Measurements from ENCODE around the gene UNC93A. TPM values are rescaled to one million over a fixed set of nuclear protein-coding genes. Genes with fewer than 3 reads are reported as not detected.

The UNC93A gene
- total and polyA plus RNA-seq, 3 donors from 2014 or later = 0.39 TPM; not detected in 2

DNA sequence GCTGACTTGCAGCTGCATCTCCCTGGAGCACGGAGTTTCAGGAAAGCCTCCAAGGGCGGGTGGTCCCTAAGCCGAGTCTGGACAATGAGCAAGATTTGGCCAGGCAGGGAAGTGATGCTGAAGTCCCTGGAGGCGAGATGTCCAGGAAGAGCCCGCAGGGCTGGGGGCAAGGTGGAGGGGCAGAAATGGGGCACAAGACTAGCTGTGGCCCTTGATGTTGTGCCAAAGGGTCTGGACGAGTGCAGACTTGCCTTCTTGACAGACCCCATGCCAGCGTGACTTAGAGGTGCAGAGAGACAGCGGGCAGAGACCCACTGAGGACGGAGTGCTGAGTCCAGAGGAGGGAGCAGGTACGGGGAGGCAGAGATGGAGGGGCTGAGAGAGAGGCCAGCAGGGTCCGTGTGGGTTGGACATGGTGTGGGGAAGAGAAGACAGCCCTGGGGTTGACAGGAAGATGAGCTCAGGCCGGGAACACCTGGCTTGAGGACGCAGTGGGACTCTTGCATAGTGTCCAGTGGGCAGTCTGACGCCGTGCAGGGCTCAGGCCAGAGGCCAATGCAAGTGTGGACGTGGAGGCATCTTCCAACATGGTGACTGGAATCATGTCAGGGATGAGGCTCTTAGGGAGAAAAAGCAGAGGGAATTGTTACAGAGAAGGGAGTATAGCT is 8.7 kb downstream of the UNC93A start:
- intact Hi-C loops (cut with DNase I; ENCODE audit: low total_unique reads) = no loop called here
- TF ChIP-seq, protein P1, sequence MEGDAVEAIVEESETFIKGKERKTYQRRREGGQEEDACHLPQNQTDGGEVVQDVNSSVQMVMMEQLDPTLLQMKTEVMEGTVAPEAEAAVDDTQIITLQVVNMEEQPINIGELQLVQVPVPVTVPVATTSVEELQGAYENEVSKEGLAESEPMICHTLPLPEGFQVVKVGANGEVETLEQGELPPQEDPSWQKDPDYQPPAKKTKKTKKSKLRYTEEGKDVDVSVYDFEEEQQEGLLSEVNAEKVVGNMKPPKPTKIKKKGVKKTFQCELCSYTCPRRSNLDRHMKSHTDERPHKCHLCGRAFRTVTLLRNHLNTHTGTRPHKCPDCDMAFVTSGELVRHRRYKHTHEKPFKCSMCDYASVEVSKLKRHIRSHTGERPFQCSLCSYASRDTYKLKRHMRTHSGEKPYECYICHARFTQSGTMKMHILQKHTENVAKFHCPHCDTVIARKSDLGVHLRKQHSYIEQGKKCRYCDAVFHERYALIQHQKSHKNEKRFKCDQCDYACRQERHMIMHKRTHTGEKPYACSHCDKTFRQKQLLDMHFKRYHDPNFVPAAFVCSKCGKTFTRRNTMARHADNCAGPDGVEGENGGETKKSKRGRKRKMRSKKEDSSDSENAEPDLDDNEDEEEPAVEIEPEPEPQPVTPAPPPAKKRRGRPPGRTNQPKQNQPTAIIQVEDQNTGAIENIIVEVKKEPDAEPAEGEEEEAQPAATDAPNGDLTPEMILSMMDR (IDR thresholded peaks at IDR 0.05) = no peak
- TF ChIP-seq POLR2A (IDR thresholded peaks at IDR 0.05) = no peak
- Histone ChIP-seq H3K36me3 (ENCODE audit: low read depth, missing control alignments) (no peaks in the 10 kb centered on the region), H3K27me3 (no peaks in the 10 kb centered on the region), H3K9me3 (no peaks in the 10 kb centered on the region), H3K27ac (no peak overlapping the region), H3K4me1 (no peaks in the 10 kb centered on the region), H3K4me3 (no peak overlapping the region)
- no peak for DNase-seq
- WGBS, 2 donors = 88 to 95% methylated on average over 16 of the region's 16 CpGs

DNA sequence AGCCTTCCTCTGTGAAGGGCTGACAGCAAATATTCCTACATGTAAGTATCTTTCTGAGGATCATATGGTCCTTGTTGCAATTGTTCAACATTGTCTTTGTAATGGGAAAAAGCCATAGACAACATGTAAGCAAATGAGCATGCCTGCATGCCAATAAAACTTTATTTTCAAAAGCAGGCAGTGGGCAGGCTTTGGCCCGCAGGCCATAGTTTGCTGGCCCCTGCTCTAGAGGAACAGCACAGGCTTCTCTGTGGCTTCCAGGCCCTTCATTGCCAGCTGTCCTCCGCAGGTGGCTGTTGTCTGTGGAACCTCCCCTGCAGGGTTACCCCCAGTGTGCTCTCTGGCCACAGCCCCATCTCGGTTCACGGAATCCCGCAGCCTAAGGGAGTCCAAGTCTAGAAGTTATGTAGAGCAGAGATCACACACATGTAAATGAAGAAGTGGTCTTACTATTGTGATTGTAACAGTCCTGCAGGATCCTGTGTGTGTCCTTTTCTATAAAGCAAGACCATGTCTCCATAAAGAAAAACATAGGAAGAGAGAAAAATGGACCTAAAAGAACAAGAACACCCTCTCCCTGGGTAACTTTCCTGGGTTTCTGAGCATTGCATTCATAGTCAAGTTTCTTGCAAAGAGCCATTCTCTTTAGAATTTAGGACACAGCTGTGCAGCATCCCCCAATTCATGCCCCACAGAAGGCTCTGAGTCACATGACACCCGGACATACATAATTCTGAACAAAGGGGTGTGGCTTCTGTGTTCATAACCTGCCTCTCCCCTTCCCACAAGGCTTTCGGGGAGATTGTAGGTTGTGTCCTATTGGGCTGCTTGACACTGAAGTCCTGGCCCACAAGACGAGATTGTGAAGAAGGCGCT is 10.0 kb downstream of the UNC93A start:
- no peak for DNase-seq
- no peaks in the 10 kb centered on the region for H3K4me1 ChIP-seq
- no peak overlapping the region for H3K27ac ChIP-seq
- no peak for TF ChIP-seq POLR2A (IDR thresholded peaks at IDR 0.05)
- TF ChIP-seq, protein P1 (IDR thresholded peaks at IDR 0.05) = no peak
- 86 to 88% methylated on average over 9 of the region's 9 CpGs for whole genome bisulfite sequencing, 2 donors
- intact Hi-C loops (cut with DNase I; ENCODE audit: low total_unique reads) = no loop called here
- H3K4me3 ChIP-seq = no peak overlapping the region
- no peaks in the 10 kb centered on the region for H3K36me3 ChIP-seq (ENCODE audit: low read depth, missing control alignments)
- H3K9me3 ChIP-seq = no peaks in the 10 kb centered on the region
- no peaks in the 10 kb centered on the region for H3K27me3 ChIP-seq

DNA sequence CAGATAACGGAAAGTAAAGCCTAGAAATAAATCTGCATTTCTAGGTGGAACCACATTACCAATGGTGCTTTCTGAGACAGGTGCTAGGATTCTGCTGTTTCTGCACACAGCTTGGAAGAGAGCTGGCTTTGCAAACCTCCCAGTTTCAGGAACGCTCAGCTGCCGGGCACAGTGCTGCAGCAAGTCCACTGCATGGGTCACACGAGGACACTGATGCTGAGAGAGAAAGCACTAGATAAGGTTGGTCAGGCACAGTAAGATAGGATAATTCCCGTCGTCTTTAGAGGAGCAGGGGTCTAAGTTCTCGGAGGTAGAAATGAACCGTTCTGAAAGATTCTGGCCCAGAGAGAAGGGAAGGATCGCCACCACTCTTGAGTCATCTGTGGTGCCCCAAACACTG is 11.0 kb downstream of the UNC93A start:
- DNase-seq = no peak
- Histone ChIP-seq H3K27ac (no peak overlapping the region), H3K27me3 (no peaks in the 10 kb centered on the region), H3K9me3 (no peaks in the 10 kb centered on the region), H3K4me3 (no peak overlapping the region), H3K4me1 (no peaks in the 10 kb centered on the region), H3K36me3 (ENCODE audit: low read depth, missing control alignments) (no peaks in the 10 kb centered on the region)
- WGBS, 2 donors = 48 to 83% methylated on average over 9 of the region's 9 CpGs
- TF ChIP-seq, protein P1 (IDR thresholded peaks at IDR 0.05) = no peak
- no peak for TF ChIP-seq POLR2A (IDR thresholded peaks at IDR 0.05)
- intact Hi-C loops (cut with DNase I; ENCODE audit: low total_unique reads) = no loop called here

DNA sequence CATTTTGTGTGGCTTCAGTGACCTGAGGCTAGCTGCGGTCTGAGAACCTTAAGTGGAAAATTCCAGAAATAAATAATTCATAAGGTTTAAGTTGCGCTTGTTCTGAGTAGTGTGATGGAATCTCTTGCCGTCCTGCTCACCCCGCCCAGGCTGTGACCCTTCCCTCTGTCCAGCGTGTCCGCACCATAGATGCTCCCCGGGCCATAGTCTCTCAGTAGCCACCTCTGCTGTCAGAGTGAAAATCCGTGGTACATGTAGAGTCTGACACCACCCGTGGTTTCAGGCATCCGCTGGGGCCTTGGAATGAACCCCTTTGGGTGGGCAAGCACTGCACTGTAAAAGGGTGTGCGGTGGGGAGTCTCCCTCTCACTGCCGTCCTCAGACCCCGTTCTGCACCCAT is 11.7 kb downstream of the UNC93A start:
- 78 to 92% methylated on average over 13 of the region's 13 CpGs for WGBS, 2 donors
- no peak for DNase-seq
- H3K27ac ChIP-seq = no peak overlapping the region
- intact Hi-C loops (cut with DNase I; ENCODE audit: low total_unique reads) = no loop called here
- no peak for TF ChIP-seq POLR2A (IDR thresholded peaks at IDR 0.05)
- TF ChIP-seq, protein P1 (IDR thresholded peaks at IDR 0.05) = no peak
- no peaks in the 10 kb centered on the region for H3K9me3 ChIP-seq
- no peaks in the 10 kb centered on the region for H3K36me3 ChIP-seq (ENCODE audit: low read depth, missing control alignments)
- no peaks in the 10 kb centered on the region for H3K4me1 ChIP-seq
- no peak overlapping the region for H3K4me3 ChIP-seq
- H3K27me3 ChIP-seq = no peaks in the 10 kb centered on the region
